SK-N-SH (cell line): ENCODE measurements around the gene PLIN4. TPM values are rescaled to one million over a fixed set of nuclear protein-coding genes. Genes with fewer than 3 reads are reported as not detected.

ENCODE experiments used
- CTCF ChIA-PET: fragments of 300-600, 350-600 bp; formaldehyde crosslinking; extraction: SDS; loops from one replicate; lab custom pipeline; 2021; lab: Yijun Ruan, JAX
- POLR2A ChIA-PET: fragments of 350-600 bp; sonication (Branson Sonifier 250); formaldehyde crosslinking; extraction: SDS; loops from one replicate; lab custom pipeline; 2020; ENCODE audit warnings: antibody characterized with exemption, inconsistent platforms; lab: Yijun Ruan, JAX
- DNase-seq: peaks from one replicate; pipeline ENCODE4 v3.0.0; 2012
- H2AFZ ChIP-seq: fragments of 200-600 bp; sonication (generic); 2 replicates; pipeline ENCODE4 v1.8.1; 2016; ENCODE audit warnings: antibody characterized with exemption, mild to moderate bottlenecking, low read depth
- H3F3A ChIP-seq: fragments of 200-600 bp; sonication (generic); replicated peaks from 2 replicates; pipeline ENCODE3; 2016; ENCODE audit warnings: antibody characterized with exemption, mild to moderate bottlenecking; ENCODE audit not compliant: insufficient read depth
- H3K27ac ChIP-seq, 2 experiments: fragments of 200-500 bp in 1 of 2; fragments of 200-600 bp in 1 of 2; sonication (Bioruptor generic) in 1 of 2; sonication (generic), shearing (Covaris generic) in 1 of 2; 2 replicates each; pipeline versions ENCODE4 v1.5.1 to v1.6.1; 2014 to 2016; ENCODE audit warnings: low read depth in 2 of 2, inconsistent platforms in 1 of 2, low read length in 1 of 2, mild to moderate bottlenecking in 1 of 2, mixed read lengths in 1 of 2
- H3K27me3 ChIP-seq: fragments of 200-600 bp; sonication (generic), shearing (Covaris generic); 2 replicates; pipeline ENCODE4 v1.6.1; 2016; ENCODE audit warnings: mixed run types; ENCODE audit not compliant: insufficient read depth
- H3K36me3 ChIP-seq, 2 experiments: fragments of 200-500 bp in 1 of 2; fragments of 200-600 bp in 1 of 2; sonication (Bioruptor generic) in 1 of 2; sonication (generic) in 1 of 2; replicated peaks in 1 of 2; 2 replicates each; pipeline versions ENCODE3 to v1.5.1; 2014 to 2016; ENCODE audit warnings: low read length in 1 of 2, mild to moderate bottlenecking in 1 of 2; ENCODE audit not compliant: insufficient read depth in 2 of 2, control insufficient read depth in 1 of 2
- H3K4me1 ChIP-seq, 2 experiments: fragments of 200-500 bp in 1 of 2; fragments of 200-600 bp in 1 of 2; sonication (Bioruptor generic) in 1 of 2; sonication (generic), shearing (Covaris generic) in 1 of 2; 2 replicates each; pipeline versions ENCODE4 v1.5.1 to v1.6.1; 2014 to 2016; ENCODE audit warnings: low read depth in 1 of 2, low read length in 1 of 2, mixed run types in 1 of 2; ENCODE audit not compliant: insufficient read depth in 2 of 2, control insufficient read depth in 1 of 2
- H3K4me2 ChIP-seq: fragments of 200-600 bp; sonication (generic), shearing (Covaris generic); 2 replicates; pipeline ENCODE4 v1.6.1; 2017; ENCODE audit warnings: mixed run types
- H3K4me3 ChIP-seq, 2 experiments: fragments of 200-500 bp in 1 of 2; fragments of 200-600 bp in 1 of 2; sonication (Bioruptor generic) in 1 of 2; sonication (generic), shearing (Covaris generic) in 1 of 2; 2 replicates each; pipeline versions ENCODE4 v1.5.1 to v1.8.1; 2014 to 2016; ENCODE audit warnings: low read depth in 2 of 2, inconsistent platforms in 1 of 2, low read length in 1 of 2, mild to moderate bottlenecking in 1 of 2, mixed read lengths in 1 of 2, moderate library complexity in 1 of 2
- H3K79me2 ChIP-seq: fragments of 200-600 bp; sonication (generic); 2 replicates; pipeline ENCODE4 v1.8.1; 2017; ENCODE audit warnings: mild to moderate bottlenecking; ENCODE audit not compliant: insufficient read depth
- H3K9ac ChIP-seq: fragments of 200-600 bp; sonication (generic); 2 replicates; pipeline ENCODE4 v1.6.1; 2017; ENCODE audit warnings: mixed run types
- H3K9me2 ChIP-seq: fragments of 200-600 bp; sonication (generic); 2 replicates; pipeline ENCODE4 v1.6.1; 2017; ENCODE audit warnings: mixed run types
- H3K9me3 ChIP-seq: fragments of 200-600 bp; sonication (generic); 2 replicates; pipeline ENCODE4 v1.6.1; 2017; ENCODE audit warnings: mixed run types, mild to moderate bottlenecking, moderate library complexity
- H4K20me1 ChIP-seq: fragments of 200-600 bp; sonication (generic); 2 replicates; pipeline ENCODE4 v1.6.1; 2017; ENCODE audit warnings: mild to moderate bottlenecking, mixed run types; ENCODE audit not compliant: insufficient read depth
- ELF1 ChIP-seq: IDR thresholded peaks from 2 replicates; pipeline ENCODE4 v1.4.0; 2012
- EZH2phosphoT487 ChIP-seq: fragments of 200-600 bp; sonication (generic); IDR thresholded peaks from 2 replicates; pipeline ENCODE4 v1.6.1; 2017; ENCODE audit warnings: low read depth, mixed run types, mild to moderate bottlenecking, antibody characterized with exemption, moderate library complexity, borderline replicate concordance
- GABPA ChIP-seq: IDR thresholded peaks from 2 replicates; pipeline ENCODE4 v1.4.0; 2012; ENCODE audit warnings: low read depth, mild to moderate bottlenecking
- MEF2A ChIP-seq: IDR thresholded peaks from 2 replicates; pipeline ENCODE4 v1.4.0; 2012; ENCODE audit warnings: low read depth, borderline replicate concordance
- MXI1 ChIP-seq: IDR thresholded peaks from 2 replicates; pipeline ENCODE4 v1.6.1; 2012; ENCODE audit warnings: mild to moderate bottlenecking, low read depth, low read length, improper control_type of control experiment
- POLR2AphosphoS5 ChIP-seq: IDR thresholded peaks from 2 replicates; pipeline ENCODE4 v1.6.1; 2012; ENCODE audit warnings: low read depth, low read length
- RAD21 ChIP-seq: IDR thresholded peaks from 2 replicates; pipeline ENCODE4 v1.6.1; 2012; ENCODE audit warnings: mild to moderate bottlenecking, low read length
- RFX5 ChIP-seq: IDR thresholded peaks from 2 replicates; pipeline ENCODE4 v1.6.1; 2012; ENCODE audit warnings: mild to moderate bottlenecking, improper control_type of control experiment, low read length
- RXRA ChIP-seq: IDR thresholded peaks from 2 replicates; pipeline ENCODE4 v1.4.0; 2012; ENCODE audit warnings: low read depth, mild to moderate bottlenecking, borderline replicate concordance
- TEAD4 ChIP-seq: IDR thresholded peaks from 2 replicates; pipeline ENCODE4 v1.4.0; 2012; ENCODE audit warnings: mild to moderate bottlenecking, borderline replicate concordance; ENCODE audit not compliant: insufficient read depth
- WGBS: methylation state at CpG from one replicate; pipeline ENCODE4 v1.1.6; 2017; ENCODE audit warnings: low lambda C conversion rate; 5-methylcytosine and 5-hydroxymethylcytosine counted together
- polyA plus RNA-seq, 3 experiments: library from polyadenylated mRNA; depleted of rRNA; stranded (reverse); fragments of >200 nt; gene quantifications; 2 replicates each; pipeline ENCODE4 v1.2.3, GENCODE V29; 2012
- TF ChIP-seq, protein P1 (sequence below): fragments of 150-350 bp; IDR thresholded peaks from 2 replicates; pipeline ENCODE4 v1.6.1; 2016; ENCODE audit warnings: mild to moderate bottlenecking, low read depth, low read length
- TF ChIP-seq, protein P2 (sequence below): fragments of 150-350 bp; IDR thresholded peaks from 2 replicates; pipeline ENCODE4 v1.6.1; 2017; ENCODE audit warnings: antibody characterized with exemption, low read length, low read depth, borderline replicate concordance
- TF ChIP-seq, protein P3 (sequence below): IDR thresholded peaks from 2 replicates; pipeline ENCODE4 v1.4.0; 2012; ENCODE audit warnings: low read depth, borderline replicate concordance
- TF ChIP-seq, protein P4 (sequence below): IDR thresholded peaks from 2 replicates; pipeline ENCODE4 v1.6.1; 2012; ENCODE audit warnings: mild to moderate bottlenecking, low read depth, low read length, moderate library complexity

PLIN4 gene
- polyA plus RNA-seq, 1 of the 3 experiments (the other 2 are of a cell fraction): 0.07 TPM

DNA sequence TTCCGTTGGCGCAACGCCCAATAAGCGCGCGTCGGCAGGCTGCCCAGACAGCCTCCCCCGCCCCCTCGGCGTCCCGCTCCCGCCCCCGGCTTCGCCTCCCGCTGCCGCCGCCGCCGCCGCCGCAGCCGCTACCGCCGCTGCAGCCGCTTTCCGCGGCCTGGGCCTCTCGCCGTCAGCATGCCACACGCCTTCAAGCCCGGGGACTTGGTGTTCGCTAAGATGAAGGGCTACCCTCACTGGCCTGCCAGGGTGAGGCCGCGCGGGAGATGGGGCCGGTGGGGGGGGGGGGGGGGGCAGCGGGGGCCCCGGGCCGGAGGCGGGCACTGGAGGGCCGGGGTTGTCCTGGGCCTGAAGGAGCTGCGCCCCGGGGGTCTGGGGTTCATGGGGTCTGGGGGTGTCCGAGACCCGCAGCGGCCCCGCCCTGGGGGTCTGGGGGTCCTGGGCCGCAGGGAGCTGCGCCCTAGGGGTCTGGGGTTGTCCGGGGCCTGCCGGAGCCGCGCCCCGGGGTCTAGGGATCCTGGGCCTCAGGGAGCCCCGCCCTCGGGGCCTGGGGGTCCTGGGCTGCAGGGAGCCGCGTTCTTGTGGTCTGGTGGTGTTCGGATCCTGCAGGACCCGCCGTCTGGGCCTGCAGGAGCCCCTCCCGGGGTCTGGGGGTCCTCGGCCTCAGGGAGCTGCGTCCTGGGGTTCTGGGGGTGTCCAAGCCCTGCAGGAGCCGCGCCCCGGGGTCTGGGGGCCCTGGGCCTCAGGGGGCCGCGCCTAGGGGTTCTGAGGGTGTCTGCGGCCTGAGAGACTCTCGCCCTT is 45.9 kb downstream of the PLIN4 start, which contains the start of gene HDGFL2:
Gene HDGFL2 (plus strand): TSS at position 124 of the 801 bp plus-strand sequence. CDS start 54 bp downstream, at position 178.
- H3F3A ChIP-seq: peaks cover 11% of the 10 kb centered on the region
- H3K27me3 ChIP-seq: no peaks in the 10 kb centered on the region
- H3K27ac ChIP-seq: peak within 1 kb of the TSS; percentile 82 to 90
- TF ChIP-seq, protein P1, sequence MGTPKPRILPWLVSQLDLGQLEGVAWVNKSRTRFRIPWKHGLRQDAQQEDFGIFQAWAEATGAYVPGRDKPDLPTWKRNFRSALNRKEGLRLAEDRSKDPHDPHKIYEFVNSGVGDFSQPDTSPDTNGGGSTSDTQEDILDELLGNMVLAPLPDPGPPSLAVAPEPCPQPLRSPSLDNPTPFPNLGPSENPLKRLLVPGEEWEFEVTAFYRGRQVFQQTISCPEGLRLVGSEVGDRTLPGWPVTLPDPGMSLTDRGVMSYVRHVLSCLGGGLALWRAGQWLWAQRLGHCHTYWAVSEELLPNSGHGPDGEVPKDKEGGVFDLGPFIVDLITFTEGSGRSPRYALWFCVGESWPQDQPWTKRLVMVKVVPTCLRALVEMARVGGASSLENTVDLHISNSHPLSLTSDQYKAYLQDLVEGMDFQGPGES: no peak
- TF ChIP-seq TEAD4 (no peak), POLR2AphosphoS5 (no peak), MEF2A (no peak), ELF1 (0 out of 2 replicates have a peak, but pooled peaks have one; percentile 37), MXI1 (no peak), EZH2phosphoT487 (no peak), RXRA (no peak)
- TF ChIP-seq, protein P2, sequence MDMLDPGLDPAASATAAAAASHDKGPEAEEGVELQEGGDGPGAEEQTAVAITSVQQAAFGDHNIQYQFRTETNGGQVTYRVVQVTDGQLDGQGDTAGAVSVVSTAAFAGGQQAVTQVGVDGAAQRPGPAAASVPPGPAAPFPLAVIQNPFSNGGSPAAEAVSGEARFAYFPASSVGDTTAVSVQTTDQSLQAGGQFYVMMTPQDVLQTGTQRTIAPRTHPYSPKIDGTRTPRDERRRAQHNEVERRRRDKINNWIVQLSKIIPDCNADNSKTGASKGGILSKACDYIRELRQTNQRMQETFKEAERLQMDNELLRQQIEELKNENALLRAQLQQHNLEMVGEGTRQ: no peak
- peaks cover 52% of the 10 kb centered on the region for H3K79me2 ChIP-seq
- peak within 1 kb of the TSS; percentile 88 to 92 for H3K4me3 ChIP-seq
- H3K36me3 ChIP-seq: peaks cover 16 to 17% of the 10 kb centered on the region in 2 experiments
- CTCF ChIA-PET: interaction anchor here (0.9 kb wide), 1 partner anchor 1217 kb away, joined by 3 read pairs; no protein-coding TSS in a partner anchor
- WGBS: 0% methylated on average over 10 of the region's 71 CpGs
- H4K20me1 ChIP-seq: no peaks in the 10 kb centered on the region
- POLR2A ChIA-PET: interaction anchor here (1.0 to 2.0 kb wide), 3 partner anchors 16 to 84 kb away, joined by 3 to 11 read pairs (median 4); no protein-coding TSS in a partner anchor
- no peaks in the 10 kb centered on the region for H3K9me2 ChIP-seq
- H3K9ac ChIP-seq: peak within 1 kb of the TSS; percentile 88
- DNase-seq: no peak
- no peaks in the 10 kb centered on the region for H3K9me3 ChIP-seq
- peaks cover 3 to 21% of the 10 kb centered on the region in 2 experiments; a peak in 1 of 4 replicates for H3K4me1 ChIP-seq
- peak within 1 kb of the TSS; percentile 95 for H2AFZ ChIP-seq
- peak within 1 kb of the TSS; percentile 99 for H3K4me2 ChIP-seq

DNA sequence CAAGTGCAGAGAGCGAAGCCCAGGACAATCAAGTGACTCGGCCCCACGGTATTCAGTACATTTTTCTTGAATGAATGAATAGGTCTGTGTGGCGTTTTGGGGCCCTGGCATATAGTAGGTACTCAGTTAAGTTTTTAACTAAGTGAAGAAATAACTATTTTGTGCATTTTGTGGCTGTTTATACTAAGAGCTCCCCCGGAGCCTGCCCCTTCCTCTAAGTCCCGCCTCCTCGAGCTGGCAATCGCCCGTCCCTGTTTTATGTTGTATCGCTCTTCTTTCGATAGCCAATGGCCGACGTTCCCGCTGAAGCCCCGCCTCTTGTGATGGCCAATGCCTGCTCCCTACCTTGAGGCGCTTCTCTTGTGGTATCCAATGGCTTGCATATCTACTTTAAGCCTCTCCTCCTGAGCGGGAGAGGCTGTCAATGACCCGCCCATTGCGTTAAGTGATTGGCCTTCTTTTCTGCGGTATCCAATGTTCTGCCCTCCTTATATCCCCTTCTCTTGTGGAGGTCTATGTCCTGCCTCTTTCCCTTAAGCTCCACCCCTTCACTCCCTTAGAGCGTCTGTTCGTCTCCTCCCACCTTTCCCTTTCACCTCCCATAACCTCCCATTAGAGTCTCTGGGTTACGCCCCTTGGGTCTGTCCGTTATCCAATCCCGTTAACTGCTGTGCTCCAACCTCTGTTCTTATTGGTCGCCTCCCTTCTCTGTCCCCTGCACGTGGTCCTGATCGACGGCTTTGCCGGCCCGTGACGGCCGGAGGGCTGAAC is 46.7 kb downstream of the PLIN4 start:
- H3K4me3 ChIP-seq: peak overlapping the region; percentile 60 to 66
- DNase-seq: peak; percentile 97
- POLR2A ChIA-PET: interaction anchor here (1.0 to 2.0 kb wide), 3 partner anchors 15 to 85 kb away, joined by 3 to 11 read pairs (median 4); no protein-coding TSS in a partner anchor
- H3K79me2 ChIP-seq: peaks cover 44% of the 10 kb centered on the region
- no peaks in the 10 kb centered on the region for H3K27me3 ChIP-seq
- peaks cover 11% of the 10 kb centered on the region for H3F3A ChIP-seq
- under 1% methylated on average over 33 of the region's 33 CpGs for WGBS
- H2AFZ ChIP-seq: peak overlapping the region; percentile 95
- no peaks in the 10 kb centered on the region for H4K20me1 ChIP-seq
- peaks cover 3 to 21% of the 10 kb centered on the region in 2 experiments; a peak in 1 of 4 replicates for H3K4me1 ChIP-seq
- no peaks in the 10 kb centered on the region for H3K9me2 ChIP-seq
- peak overlapping the region; percentile 85 for H3K4me2 ChIP-seq
- peak overlapping the region; percentile 66 for H3K9ac ChIP-seq
- H3K27ac ChIP-seq: peak overlapping the region; percentile 82 to 90
- CTCF ChIA-PET: interaction anchor here (0.6 to 1.3 kb wide), 3 partner anchors 71 to 1218 kb away, joined by 3 to 5 read pairs (median 3); partner anchors contain the start of gene SH3GL1
- H3K36me3 ChIP-seq: peaks cover 9 to 10% of the 10 kb centered on the region in 2 experiments
- no peaks in the 10 kb centered on the region for H3K9me3 ChIP-seq
- peak; percentile 81 for TF ChIP-seq GABPA
- TF ChIP-seq, protein P3, sequence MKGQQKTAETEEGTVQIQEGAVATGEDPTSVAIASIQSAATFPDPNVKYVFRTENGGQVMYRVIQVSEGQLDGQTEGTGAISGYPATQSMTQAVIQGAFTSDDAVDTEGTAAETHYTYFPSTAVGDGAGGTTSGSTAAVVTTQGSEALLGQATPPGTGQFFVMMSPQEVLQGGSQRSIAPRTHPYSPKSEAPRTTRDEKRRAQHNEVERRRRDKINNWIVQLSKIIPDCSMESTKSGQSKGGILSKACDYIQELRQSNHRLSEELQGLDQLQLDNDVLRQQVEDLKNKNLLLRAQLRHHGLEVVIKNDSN: peak; percentile 99
- TF ChIP-seq RAD21: no peak
- TF ChIP-seq RXRA: no peak
- peak; percentile 44 for TF ChIP-seq MXI1
- TF ChIP-seq, protein P4, sequence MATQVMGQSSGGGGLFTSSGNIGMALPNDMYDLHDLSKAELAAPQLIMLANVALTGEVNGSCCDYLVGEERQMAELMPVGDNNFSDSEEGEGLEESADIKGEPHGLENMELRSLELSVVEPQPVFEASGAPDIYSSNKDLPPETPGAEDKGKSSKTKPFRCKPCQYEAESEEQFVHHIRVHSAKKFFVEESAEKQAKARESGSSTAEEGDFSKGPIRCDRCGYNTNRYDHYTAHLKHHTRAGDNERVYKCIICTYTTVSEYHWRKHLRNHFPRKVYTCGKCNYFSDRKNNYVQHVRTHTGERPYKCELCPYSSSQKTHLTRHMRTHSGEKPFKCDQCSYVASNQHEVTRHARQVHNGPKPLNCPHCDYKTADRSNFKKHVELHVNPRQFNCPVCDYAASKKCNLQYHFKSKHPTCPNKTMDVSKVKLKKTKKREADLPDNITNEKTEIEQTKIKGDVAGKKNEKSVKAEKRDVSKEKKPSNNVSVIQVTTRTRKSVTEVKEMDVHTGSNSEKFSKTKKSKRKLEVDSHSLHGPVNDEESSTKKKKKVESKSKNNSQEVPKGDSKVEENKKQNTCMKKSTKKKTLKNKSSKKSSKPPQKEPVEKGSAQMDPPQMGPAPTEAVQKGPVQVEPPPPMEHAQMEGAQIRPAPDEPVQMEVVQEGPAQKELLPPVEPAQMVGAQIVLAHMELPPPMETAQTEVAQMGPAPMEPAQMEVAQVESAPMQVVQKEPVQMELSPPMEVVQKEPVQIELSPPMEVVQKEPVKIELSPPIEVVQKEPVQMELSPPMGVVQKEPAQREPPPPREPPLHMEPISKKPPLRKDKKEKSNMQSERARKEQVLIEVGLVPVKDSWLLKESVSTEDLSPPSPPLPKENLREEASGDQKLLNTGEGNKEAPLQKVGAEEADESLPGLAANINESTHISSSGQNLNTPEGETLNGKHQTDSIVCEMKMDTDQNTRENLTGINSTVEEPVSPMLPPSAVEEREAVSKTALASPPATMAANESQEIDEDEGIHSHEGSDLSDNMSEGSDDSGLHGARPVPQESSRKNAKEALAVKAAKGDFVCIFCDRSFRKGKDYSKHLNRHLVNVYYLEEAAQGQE: no peak
- TF ChIP-seq, protein P1: peak; percentile 97
- TF ChIP-seq EZH2phosphoT487: no peak
- peak; percentile 83 for TF ChIP-seq RFX5
